Superior temporal gyrus (tissue), 1 donor: ENCODE data around the gene SUGP1.
A peak's percentile ranks its signal among the peaks of the same experiment; 100 is the strongest.

Experiments used
- DNase-seq: peaks from one replicate; pipeline ENCODE4 v3.0.0-alpha.2; 2016; ENCODE audit errors: extremely low spot score

SUGP1 gene

GRCh38 chr19:19341026-19341425, 20.7 kb upstream of the SUGP1 start:
- DNase-seq: no peak

GRCh38 chr19:19338082-19338481, 17.8 kb upstream of the SUGP1 start:
- DNase-seq: no peak

DNA sequence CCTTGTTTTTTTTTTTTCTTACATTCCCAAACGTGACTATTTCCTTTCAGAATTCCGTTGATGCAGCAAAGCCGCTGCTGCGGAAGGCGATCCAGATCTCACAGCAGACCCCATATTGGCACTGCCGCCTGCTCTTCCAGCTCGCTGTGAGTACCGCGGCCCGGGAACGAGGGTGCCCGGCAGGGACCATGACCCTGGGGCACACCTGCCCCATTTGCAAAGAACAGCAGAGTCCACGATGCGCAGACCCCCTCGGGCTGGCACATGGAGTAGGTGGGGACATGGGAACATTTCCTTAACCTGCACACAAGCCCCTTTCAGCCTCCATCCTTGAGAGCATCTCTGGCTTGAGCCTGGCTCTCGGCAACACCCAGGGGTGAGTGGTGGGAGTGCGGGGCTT, 16.8 kb upstream of the SUGP1 start:
- DNase-seq: no peak

GRCh38 chr19:19336597-19336996, 16.3 kb upstream of the SUGP1 start:
- peak; percentile 17 for DNase-seq

GRCh38 chr19:19335408-19336158, 15.3 kb upstream of the SUGP1 start:
- no peak for DNase-seq

DNA sequence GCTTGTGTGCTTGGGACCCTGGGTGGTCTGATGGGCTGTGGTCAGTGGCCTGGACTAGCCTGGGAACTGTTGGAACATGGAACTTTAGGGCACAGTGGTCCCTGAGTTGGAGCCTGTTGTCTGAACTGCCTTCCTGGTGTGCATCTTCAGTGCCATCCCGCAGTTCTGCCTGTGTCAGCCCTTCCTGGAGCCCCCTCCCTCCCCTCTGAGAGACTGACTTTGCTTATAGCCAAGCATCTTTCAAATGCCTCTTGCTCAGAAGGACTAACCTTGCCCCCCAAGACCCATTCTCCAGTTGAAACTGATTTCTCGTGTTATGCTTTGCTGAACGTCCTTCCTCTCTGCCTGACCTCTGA, 14.7 kb upstream of the SUGP1 start:
- DNase-seq: no peak

DNA sequence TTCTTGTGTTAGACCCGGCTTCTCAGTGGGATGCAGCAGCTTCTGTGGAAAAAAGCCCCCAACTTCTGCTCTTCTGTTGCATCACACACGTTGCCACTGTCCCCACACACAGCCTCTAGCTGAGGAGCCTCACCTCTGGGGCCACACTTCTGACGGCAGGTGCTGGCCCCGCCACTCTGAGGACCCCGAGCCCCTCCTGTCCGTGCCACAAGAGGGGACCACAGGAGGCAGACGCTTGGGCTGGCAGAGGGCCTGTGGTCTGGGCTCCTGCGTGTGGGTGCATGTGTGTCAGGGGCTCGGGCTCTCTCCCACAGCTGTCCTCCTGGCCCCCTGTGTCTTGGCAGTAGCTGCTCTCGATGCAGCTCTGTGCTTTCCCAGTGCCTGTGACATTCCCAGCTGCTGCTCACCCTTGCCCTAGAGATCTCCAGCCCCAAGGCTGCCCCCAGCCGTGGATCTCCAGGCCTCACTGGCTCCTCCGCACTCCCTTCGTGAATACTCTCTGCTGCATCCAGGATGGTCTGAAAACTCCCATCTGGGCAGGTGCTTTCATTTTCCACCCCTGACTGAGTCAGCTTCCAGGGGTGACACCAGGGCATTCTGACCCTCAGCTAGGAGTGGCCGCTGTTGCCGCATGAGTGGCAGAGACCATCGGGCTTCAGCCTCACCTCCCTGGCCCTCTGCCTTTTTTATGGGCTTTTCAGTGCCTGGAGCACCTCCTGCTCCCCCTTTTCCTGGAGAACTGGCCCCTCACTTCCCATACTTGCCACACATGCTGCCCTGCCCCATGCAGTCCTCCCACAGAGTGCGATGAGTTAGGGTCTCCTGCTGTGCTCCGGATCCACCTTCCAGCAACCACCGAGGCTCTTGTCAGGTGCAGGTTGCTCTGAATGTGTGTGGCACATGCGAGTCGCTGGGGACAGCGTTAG, 14.0 kb upstream of the SUGP1 start:
- DNase-seq: no peak

GRCh38 chr19:19329126-19329525, 8.8 kb upstream of the SUGP1 start:
- DNase-seq: no peak

DNA sequence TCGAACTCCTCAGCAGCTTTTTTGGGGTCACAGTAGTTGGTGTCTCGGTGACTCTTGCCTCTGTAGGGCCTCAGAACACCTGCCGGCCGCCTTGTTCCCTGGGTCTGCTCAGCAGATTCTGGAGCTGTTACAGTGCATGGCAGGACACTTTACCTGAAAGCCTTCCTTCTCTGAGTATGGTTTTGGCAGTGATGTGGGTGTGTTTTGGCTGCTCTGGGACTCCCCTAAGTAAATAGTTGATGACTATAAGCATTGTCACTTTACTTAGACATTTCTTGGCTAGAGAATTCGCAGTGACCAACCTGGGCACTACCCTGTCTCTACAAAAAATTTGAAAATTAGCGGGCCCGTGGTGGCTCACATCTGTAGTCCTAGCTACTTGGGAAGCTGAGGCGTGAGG, 7.4 kb upstream of the SUGP1 start:
- no peak for DNase-seq

GRCh38 chr19:19324059-19324770, 3.9 kb upstream of the SUGP1 start:
- no peak for DNase-seq

DNA sequence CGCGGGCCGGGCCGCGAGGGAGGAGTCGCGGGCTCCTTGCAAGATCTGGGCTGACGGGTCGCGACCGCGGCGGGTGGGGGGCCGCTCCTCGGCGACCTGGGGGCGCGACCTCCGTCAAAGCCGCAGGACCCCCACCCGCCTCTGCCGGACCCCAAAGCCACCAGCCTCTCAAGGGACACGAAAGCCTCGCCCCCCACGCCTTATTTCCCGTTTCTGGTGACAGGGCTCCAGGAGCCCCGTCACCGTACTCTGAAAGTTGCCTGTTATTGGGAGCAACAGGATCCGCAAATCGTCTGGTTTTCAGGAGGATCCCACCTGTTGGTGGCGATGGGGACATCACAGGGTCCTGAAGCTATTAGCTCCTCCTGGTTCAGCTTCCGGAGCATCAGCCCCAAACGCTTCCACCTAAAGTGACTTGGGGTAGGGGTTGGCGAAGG, 850 bp upstream of the SUGP1 start:
- DNase-seq: no peak

DNA sequence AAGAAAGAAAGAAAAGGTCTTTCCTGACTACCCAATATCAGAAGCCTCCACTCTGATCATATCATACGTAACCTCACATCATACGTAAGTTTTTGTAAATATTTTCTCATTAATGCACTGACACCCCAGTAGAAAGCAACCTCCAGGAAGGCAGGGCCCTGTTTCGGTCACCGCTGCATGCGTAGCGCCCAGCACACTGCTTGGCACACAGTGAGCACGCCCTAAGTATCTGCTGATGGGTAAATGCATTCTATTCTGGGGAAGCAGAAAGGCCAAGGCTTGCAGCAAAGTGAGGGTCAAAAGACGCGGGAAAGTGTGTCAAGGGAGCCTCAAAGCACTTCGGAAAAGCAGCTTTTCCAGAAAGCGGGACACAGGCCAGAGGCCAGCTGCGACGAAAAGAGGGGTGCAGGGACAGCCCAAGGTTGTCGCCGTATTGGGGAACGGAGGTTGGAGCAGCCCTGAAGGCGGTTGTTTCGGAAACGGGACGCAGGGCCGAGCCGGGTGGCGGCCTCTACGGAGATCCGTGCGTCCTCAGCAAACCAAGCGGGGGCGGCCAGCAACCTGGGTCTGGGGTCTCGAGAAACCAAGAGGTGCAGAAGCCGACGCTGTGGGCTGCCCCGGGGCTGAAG, 463 bp downstream of the SUGP1 start:
- DNase-seq: no peak

DNA sequence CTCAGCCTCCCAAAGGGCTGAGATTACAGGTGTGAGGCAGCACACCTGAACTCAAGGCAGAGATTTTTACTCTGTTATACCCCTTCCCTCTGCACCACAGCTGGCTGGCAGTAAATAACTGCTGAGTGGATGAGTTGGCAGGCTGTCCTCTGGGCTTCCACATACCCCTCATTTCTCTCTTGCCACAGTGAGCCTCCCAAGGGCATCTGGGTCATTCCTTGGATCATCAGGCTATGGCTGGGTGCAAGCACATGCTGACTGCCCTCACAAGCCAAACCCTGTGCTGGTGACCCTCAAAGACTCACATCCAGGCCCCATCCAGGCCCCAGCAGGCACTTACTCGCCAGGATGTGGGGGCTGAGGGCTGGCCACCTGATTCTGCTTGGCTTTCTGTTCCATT, 4.2 kb downstream of the SUGP1 start:
- DNase-seq: no peak

GRCh38 chr19:19315444-19315843, 4.9 kb downstream of the SUGP1 start:
- DNase-seq: no peak

- no peak for DNase-seq
These were observed 11.9 kb downstream of the SUGP1 start for GRCh38 chr19:19308373-19308772.

DNA sequence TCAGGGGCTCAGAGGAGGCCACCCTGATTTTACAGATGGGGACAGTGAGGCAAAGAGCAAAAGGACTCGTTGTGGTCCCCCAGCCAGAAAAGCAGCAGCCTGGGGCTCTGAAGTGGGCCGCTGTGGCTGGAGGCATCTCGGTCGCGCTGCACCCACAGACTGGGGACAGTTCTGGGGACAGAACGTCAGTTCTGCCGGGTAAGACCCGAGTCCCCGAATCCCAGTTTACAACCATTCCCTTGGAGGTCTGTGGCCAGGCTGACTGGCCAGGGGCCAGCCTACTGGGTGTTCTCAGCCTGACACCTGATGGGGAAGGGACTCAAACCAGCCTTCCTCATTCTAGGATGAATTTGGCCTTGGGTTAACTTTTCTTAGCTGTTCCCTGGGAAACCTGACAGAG, 14.1 kb downstream of the SUGP1 start:
- DNase-seq: no peak

DNA sequence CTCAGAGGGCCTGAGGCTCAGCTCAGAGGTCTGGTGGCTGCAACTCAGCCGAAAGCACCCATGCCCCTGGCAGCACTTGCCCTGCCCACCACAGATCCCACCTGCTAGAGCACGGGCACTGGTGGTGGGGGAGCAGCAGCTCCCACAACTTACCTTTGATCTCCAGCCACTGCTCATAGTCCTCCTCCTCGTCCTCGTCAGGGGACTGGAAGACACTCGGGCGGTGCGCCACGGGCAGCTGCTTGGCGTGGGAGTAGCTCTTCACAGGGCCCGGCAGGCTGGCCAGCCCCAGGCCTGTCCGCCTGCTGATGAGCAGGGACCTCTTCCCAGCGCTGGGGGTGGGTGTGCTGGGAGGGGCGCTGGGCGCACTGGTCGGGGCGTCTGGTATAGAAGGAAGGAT, 14.6 kb downstream of the SUGP1 start:
- no peak for DNase-seq

DNA sequence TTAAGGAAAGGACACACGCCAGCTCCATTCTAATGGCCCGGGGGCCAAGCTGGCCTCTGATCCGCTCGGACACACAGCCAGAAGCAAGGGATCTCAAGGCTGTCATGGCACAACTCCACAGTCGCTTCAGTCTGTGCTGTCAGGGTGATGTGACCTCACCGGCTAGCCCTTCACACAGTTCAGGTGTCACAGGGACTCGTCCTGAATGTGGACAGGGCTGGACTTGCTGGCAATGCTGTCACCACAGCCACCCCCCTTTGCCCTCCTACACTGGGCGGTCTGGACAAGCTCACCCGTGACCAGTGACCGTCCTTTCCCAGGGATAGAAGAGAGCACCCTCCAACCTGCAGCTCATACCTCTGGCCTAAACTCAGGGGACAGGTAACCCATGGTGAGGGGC, 15.2 kb downstream of the SUGP1 start:
- no peak for DNase-seq

- peak; percentile 59 for DNase-seq
These were observed 15.9 kb downstream of the SUGP1 start for GRCh38 chr19:19304186-19304965.

GRCh38 chr19:19303411-19303810, 16.9 kb downstream of the SUGP1 start:
- peak; percentile 11 for DNase-seq

DNA sequence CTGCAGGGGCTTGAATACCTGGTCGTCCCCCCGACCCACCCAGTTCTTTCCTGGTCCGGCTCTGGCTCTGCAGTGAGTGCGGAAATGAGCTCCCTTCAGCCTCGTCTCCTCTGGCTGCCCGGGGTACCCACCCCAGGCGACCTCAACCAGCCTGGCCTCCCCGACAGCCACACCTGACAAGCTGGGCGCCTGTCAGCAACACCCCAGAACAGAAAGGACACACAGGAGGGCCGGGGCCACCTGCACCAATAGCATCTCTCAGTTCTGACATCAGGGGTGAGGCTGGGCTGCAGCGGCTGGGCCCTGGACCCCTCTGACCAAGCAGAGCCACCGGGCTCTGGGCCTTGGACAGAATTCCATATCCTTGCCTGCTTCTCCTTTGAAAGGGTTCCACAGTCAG, 19.7 kb downstream of the SUGP1 start:
- DNase-seq: no peak
